Measurements from ENCODE around the gene C14orf119. TPM values are rescaled to one million over a fixed set of nuclear protein-coding genes. Genes with fewer than 3 reads are reported as not detected.
A peak's percentile ranks its signal among the peaks of the same experiment; 100 is the strongest.

Gene C14orf119
- total and polyA plus RNA-seq, 5 experiments from 2014 or later = 39.4 to 122 (median 62.7) TPM

GRCh38 chr14:23093991-23094665, 1.2 kb upstream of the C14orf119 start:
- H3K36me3 Mint-ChIP-seq = peaks cover 12 to 66% (median 16%) of the 10 kb centered on the region in 3 donors
- no peaks in the 10 kb centered on the region for H3K9me3 Mint-ChIP-seq
- peaks cover 22 to 64% (median 34%) of the 10 kb centered on the region in 4 donors for H3K4me1 Mint-ChIP-seq
- ATAC-seq (no peak), DNase-seq (peak in 5 of 10 donors; percentile 70 to 87 (median 74))
- POLR2A ChIA-PET = interaction anchor here (0.6 to 3.6 kb wide), 22 partner anchors 9 to 1101 kb away, joined by 3 to 123 read pairs (median 6); partner anchors contain the start of genes CEBPE, DCAF11, NRL and OXA1L
- H3K4me3 Mint-ChIP-seq = no peak overlapping the region
- no peak overlapping the region for H3K27ac Mint-ChIP-seq
- H3K27me3 Mint-ChIP-seq = no peaks in the 10 kb centered on the region

- Mint-ChIP-seq H3K9me3 (no peaks in the 10 kb centered on the region), H3K27ac (no peak within 1 kb of the TSS), H3K4me1 (peaks cover 22 to 64% (median 33%) of the 10 kb centered on the region in 4 donors), H3K36me3 (peaks cover 8 to 66% (median 16%) of the 10 kb centered on the region in 3 donors), H3K27me3 (no peaks in the 10 kb centered on the region), H3K4me3 (no peak within 1 kb of the TSS)
- POLR2A ChIA-PET = interaction anchor here (0.5 to 3.6 kb wide), 37 partner anchors 8 to 1658 kb away, joined by 3 to 123 read pairs (median 4); partner anchors contain the start of genes CEBPE, DCAF11, HAUS4 and LRP10
- ATAC-seq = peak; percentile 35 to 48
- DNase-seq = peak in 3 of 10 donors; percentile 67 to 100 (median 98)
Observed at GRCh38 chr14:23094666-23095195, 574 bp upstream of the C14orf119 start, which contains the start of gene ACIN1. Gene ACIN1 (minus strand): TSS chr14:23095136. CDS start chr14:23095112, 24 bp downstream.

- peak overlapping the region in 2 of 10 donors; percentile 58 to 69 for H3K4me3 Mint-ChIP-seq
- peaks cover 23 to 45% (median 33%) of the 10 kb centered on the region in 4 donors for H3K4me1 Mint-ChIP-seq
- POLR2A ChIA-PET = interaction anchor here (0.6 to 0.9 kb wide), 3 partner anchors 22 to 144 kb away, joined by 3 to 6 read pairs (median 4); no protein-coding TSS in a partner anchor
- H3K27ac Mint-ChIP-seq = peak overlapping the region in 6 of 10 donors; percentile 24 to 61 (median 47)
- H3K36me3 Mint-ChIP-seq = peaks cover 4 to 38% (median 8%) of the 10 kb centered on the region in 3 donors
- no peaks in the 10 kb centered on the region for H3K27me3 Mint-ChIP-seq
- H3K9me3 Mint-ChIP-seq = no peaks in the 10 kb centered on the region
- ATAC-seq (no peak), DNase-seq (no peak)
Observed at GRCh38 chr14:23097786-23098185, 2.5 kb downstream of the C14orf119 start.

GRCh38 chr14:23099212-23099861, 4.0 kb downstream of the C14orf119 start:
- Mint-ChIP-seq H3K36me3 (peaks cover 4 to 31% (median 8%) of the 10 kb centered on the region in 3 donors), H3K27ac (peak overlapping the region in 4 of 10 donors; percentile 18 to 89 (median 72)), H3K27me3 (no peaks in the 10 kb centered on the region), H3K9me3 (no peaks in the 10 kb centered on the region), H3K4me3 (peak overlapping the region in 1 of 10 donors; percentile 34), H3K4me1 (peaks cover 20 to 35% (median 33%) of the 10 kb centered on the region in 4 donors)
- DNase-seq (no peak), ATAC-seq (no peak)
- POLR2A ChIA-PET = interaction anchor here (0.7 to 1.6 kb wide), 2 partner anchors 21 to 56 kb away, joined by 5 to 7 read pairs; no protein-coding TSS in a partner anchor

GRCh38 chr14:23101213-23101970, 6.1 kb downstream of the C14orf119 start:
- peaks cover 4 to 31% (median 8%) of the 10 kb centered on the region in 3 donors for H3K36me3 Mint-ChIP-seq
- POLR2A ChIA-PET = interaction anchor here (0.8 kb wide), 1 partner anchor 25 kb away, joined by 3 read pairs; no protein-coding TSS in a partner anchor
- H3K27ac Mint-ChIP-seq = peak overlapping the region in 2 of 10 donors; percentile 19 to 29
- H3K9me3 Mint-ChIP-seq = no peaks in the 10 kb centered on the region
- ATAC-seq (no peak), DNase-seq (no peak)
- H3K4me3 Mint-ChIP-seq = no peak overlapping the region
- H3K27me3 Mint-ChIP-seq = no peaks in the 10 kb centered on the region
- H3K4me1 Mint-ChIP-seq = peaks cover 20 to 33% (median 31%) of the 10 kb centered on the region in 4 donors

- no peaks in the 10 kb centered on the region for H3K9me3 Mint-ChIP-seq
- peak overlapping the region in 2 of 10 donors; percentile 15 to 29 for H3K27ac Mint-ChIP-seq
- DNase-seq = no peak
- peaks cover 13 to 25% (median 24%) of the 10 kb centered on the region in 4 donors for H3K4me1 Mint-ChIP-seq
- ATAC-seq = no peak
- H3K27me3 Mint-ChIP-seq = no peaks in the 10 kb centered on the region
- POLR2A ChIA-PET = interaction anchor here (0.8 kb wide), 2 partner anchors 8 to 26 kb away, joined by 3 read pairs; partner anchors contain the start of gene ACIN1
- H3K36me3 Mint-ChIP-seq = peaks cover 4 to 30% (median 8%) of the 10 kb centered on the region in 3 donors
- no peak overlapping the region for H3K4me3 Mint-ChIP-seq
Observed at GRCh38 chr14:23101986-23102625, 6.8 kb downstream of the C14orf119 start.

- Mint-ChIP-seq H3K36me3 (peaks cover 0 to 23% (median 1%) of the 10 kb centered on the region in 3 donors), H3K9me3 (no peaks in the 10 kb centered on the region), H3K27me3 (no peaks in the 10 kb centered on the region), H3K27ac (no peak overlapping the region), H3K4me1 (peaks cover 12 to 18% (median 17%) of the 10 kb centered on the region in 4 donors), H3K4me3 (no peak overlapping the region)
- POLR2A ChIA-PET = interaction anchor here (0.8 kb wide), 1 partner anchor 8 kb away, joined by 3 read pairs; the partner anchor contains the start of gene ACIN1
- DNase-seq (no peak), ATAC-seq (no peak)
Observed at GRCh38 chr14:23102801-23103200, 7.5 kb downstream of the C14orf119 start.

GRCh38 chr14:23103581-23103980, 8.3 kb downstream of the C14orf119 start:
- Mint-ChIP-seq H3K4me1 (peaks cover 9 to 17% (median 11%) of the 10 kb centered on the region in 4 donors), H3K36me3 (peaks cover 0 to 15% (median 0%) of the 10 kb centered on the region in 3 donors), H3K9me3 (no peaks in the 10 kb centered on the region), H3K4me3 (no peak overlapping the region), H3K27me3 (no peaks in the 10 kb centered on the region), H3K27ac (peak overlapping the region in 2 of 10 donors; percentile 47 to 62)
- DNase-seq = no peak
- POLR2A ChIA-PET = interaction anchor here (0.5 kb wide), 1 partner anchor 371 kb away, joined by 5 read pairs; no protein-coding TSS in a partner anchor
- ATAC-seq = no peak

GRCh38 chr14:23104070-23104590, 8.8 kb downstream of the C14orf119 start:
- POLR2A ChIA-PET = interaction anchor here (0.5 kb wide), 1 partner anchor 370 kb away, joined by 5 read pairs; no protein-coding TSS in a partner anchor
- H3K36me3 Mint-ChIP-seq = peaks cover 0 to 9% (median 0%) of the 10 kb centered on the region in 3 donors
- H3K4me3 Mint-ChIP-seq = no peak overlapping the region
- H3K27me3 Mint-ChIP-seq = no peaks in the 10 kb centered on the region
- no peaks in the 10 kb centered on the region for H3K9me3 Mint-ChIP-seq
- H3K4me1 Mint-ChIP-seq = peaks cover 4 to 15% (median 9%) of the 10 kb centered on the region in 4 donors
- peak overlapping the region in 2 of 10 donors; percentile 12 to 62 for H3K27ac Mint-ChIP-seq
- no peak for DNase-seq
- ATAC-seq = no peak

- Mint-ChIP-seq H3K27me3 (no peaks in the 10 kb centered on the region), H3K4me3 (no peak within 1 kb of the TSS), H3K4me1 (peaks cover 2 to 8% (median 4%) of the 10 kb centered on the region in 4 donors), H3K36me3 (peaks cover 0 to 3% (median 0%) of the 10 kb centered on the region in 3 donors), H3K27ac (peak within 1 kb of the TSS in 3 of 10 donors; percentile 16 to 68 (median 62)), H3K9me3 (no peaks in the 10 kb centered on the region)
- DNase-seq (no peak), ATAC-seq (no peak)
- POLR2A ChIA-PET = no interaction called here
Observed at GRCh38 chr14:23104591-23105347, 9.5 kb downstream of the C14orf119 start, which contains the start of gene CIROP. Gene CIROP (minus strand): TSS chr14:23104989. CDS start chr14:23104920, 69 bp downstream.

Measured in naive thymus-derived CD8-positive, alpha-beta T cell (primary cell).